ENCODE data around the gene DYNC1I1. TPM values are rescaled to one million over a fixed set of nuclear protein-coding genes. Genes with fewer than 3 reads are reported as not detected.
A peak's percentile ranks its signal among the peaks of the same experiment; 100 is the strongest.

DYNC1I1 gene
- total and polyA plus RNA-seq, 2 experiments from 2014 or later: 1.4 to 4.1 TPM

DNA sequence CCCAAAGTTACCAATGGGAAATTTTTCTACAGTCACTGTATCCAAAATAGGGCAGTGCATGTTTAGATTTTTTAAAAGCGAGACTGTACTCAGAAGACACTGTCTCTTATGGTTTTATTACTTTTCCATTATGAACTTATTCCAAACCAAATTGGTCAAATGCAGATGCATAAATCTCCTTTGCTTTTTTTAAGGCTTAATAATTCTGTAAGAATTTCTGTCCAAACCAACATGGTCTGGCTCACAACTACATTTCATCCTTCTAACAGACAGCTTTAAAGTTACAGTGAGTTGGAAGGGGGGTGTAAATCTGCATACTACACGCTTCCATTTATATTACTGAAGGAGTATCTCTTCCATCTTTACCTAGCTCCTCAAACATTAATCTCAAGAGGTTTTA lies 350.4 kb downstream of the DYNC1I1 start:
- H2AFZ ChIP-seq: no peak overlapping the region
- H3K4me3 Mint-ChIP-seq: no peak overlapping the region
- no peaks in the 10 kb centered on the region for H3K27me3 ChIP-seq (ENCODE audit: insufficient read depth)
- TF ChIP-seq, protein P1, sequence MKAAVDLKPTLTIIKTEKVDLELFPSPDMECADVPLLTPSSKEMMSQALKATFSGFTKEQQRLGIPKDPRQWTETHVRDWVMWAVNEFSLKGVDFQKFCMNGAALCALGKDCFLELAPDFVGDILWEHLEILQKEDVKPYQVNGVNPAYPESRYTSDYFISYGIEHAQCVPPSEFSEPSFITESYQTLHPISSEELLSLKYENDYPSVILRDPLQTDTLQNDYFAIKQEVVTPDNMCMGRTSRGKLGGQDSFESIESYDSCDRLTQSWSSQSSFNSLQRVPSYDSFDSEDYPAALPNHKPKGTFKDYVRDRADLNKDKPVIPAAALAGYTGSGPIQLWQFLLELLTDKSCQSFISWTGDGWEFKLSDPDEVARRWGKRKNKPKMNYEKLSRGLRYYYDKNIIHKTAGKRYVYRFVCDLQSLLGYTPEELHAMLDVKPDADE (IDR thresholded peaks at IDR 0.05): no peak
- TF ChIP-seq EZH2phosphoT487 (IDR thresholded peaks at IDR 0.05; ENCODE audit: unreplicated experiment): no peak
- TF ChIP-seq EZH2 (IDR thresholded peaks at IDR 0.05; ENCODE audit: low read depth, unreplicated experiment): no peak
- TF ChIP-seq STAT1 (IDR thresholded peaks at IDR 0.05; ENCODE audit: unreplicated experiment): no peak
- no peak for TF ChIP-seq NANOG (IDR thresholded peaks at IDR 0.05; ENCODE audit: borderline replicate concordance)
- TF ChIP-seq CREB1 (CRISPR knock-in tag; IDR thresholded peaks at IDR 0.05; ENCODE audit: low read depth): no peak
- TF ChIP-seq, protein P2, sequence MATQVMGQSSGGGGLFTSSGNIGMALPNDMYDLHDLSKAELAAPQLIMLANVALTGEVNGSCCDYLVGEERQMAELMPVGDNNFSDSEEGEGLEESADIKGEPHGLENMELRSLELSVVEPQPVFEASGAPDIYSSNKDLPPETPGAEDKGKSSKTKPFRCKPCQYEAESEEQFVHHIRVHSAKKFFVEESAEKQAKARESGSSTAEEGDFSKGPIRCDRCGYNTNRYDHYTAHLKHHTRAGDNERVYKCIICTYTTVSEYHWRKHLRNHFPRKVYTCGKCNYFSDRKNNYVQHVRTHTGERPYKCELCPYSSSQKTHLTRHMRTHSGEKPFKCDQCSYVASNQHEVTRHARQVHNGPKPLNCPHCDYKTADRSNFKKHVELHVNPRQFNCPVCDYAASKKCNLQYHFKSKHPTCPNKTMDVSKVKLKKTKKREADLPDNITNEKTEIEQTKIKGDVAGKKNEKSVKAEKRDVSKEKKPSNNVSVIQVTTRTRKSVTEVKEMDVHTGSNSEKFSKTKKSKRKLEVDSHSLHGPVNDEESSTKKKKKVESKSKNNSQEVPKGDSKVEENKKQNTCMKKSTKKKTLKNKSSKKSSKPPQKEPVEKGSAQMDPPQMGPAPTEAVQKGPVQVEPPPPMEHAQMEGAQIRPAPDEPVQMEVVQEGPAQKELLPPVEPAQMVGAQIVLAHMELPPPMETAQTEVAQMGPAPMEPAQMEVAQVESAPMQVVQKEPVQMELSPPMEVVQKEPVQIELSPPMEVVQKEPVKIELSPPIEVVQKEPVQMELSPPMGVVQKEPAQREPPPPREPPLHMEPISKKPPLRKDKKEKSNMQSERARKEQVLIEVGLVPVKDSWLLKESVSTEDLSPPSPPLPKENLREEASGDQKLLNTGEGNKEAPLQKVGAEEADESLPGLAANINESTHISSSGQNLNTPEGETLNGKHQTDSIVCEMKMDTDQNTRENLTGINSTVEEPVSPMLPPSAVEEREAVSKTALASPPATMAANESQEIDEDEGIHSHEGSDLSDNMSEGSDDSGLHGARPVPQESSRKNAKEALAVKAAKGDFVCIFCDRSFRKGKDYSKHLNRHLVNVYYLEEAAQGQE (IDR thresholded peaks at IDR 0.05; ENCODE audit: unreplicated experiment): no peak
- TF ChIP-seq JUNB (IDR thresholded peaks at IDR 0.05; ENCODE audit: unreplicated experiment): no peak
- TF ChIP-seq, protein P3, sequence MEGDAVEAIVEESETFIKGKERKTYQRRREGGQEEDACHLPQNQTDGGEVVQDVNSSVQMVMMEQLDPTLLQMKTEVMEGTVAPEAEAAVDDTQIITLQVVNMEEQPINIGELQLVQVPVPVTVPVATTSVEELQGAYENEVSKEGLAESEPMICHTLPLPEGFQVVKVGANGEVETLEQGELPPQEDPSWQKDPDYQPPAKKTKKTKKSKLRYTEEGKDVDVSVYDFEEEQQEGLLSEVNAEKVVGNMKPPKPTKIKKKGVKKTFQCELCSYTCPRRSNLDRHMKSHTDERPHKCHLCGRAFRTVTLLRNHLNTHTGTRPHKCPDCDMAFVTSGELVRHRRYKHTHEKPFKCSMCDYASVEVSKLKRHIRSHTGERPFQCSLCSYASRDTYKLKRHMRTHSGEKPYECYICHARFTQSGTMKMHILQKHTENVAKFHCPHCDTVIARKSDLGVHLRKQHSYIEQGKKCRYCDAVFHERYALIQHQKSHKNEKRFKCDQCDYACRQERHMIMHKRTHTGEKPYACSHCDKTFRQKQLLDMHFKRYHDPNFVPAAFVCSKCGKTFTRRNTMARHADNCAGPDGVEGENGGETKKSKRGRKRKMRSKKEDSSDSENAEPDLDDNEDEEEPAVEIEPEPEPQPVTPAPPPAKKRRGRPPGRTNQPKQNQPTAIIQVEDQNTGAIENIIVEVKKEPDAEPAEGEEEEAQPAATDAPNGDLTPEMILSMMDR (conservative IDR thresholded peaks at IDR 0.05; ENCODE audit: low read depth in 2 of 2): no peak
- DNase-seq (ENCODE audit: low spot score): no peak
- H3K9me3 Mint-ChIP-seq: no peaks in the 10 kb centered on the region
- H3K36me3 ChIP-seq (ENCODE audit: insufficient read depth): no peaks in the 10 kb centered on the region
- H3K9me2 ChIP-seq (ENCODE audit: insufficient read depth): no peaks in the 10 kb centered on the region
- no peak for ATAC-seq
- no peak overlapping the region for H3K27ac ChIP-seq (ENCODE audit: low read depth)
- no peaks in the 10 kb centered on the region for H3F3A ChIP-seq (replicated peaks; ENCODE audit: low read depth)
- peaks cover 5% of the 10 kb centered on the region for H3K27me3 Mint-ChIP-seq (ENCODE audit: insufficient read depth, low read depth, poor library complexity)
- peaks cover 7% of the 10 kb centered on the region; the same call in 1 of the 2 replicates for H4K20me1 ChIP-seq (replicated peaks; ENCODE audit: insufficient read depth)
- H3K4me2 ChIP-seq: no peak overlapping the region
- peaks cover 15% of the 10 kb centered on the region for H3K36me3 Mint-ChIP-seq (ENCODE audit: low read depth)
- H3K4me1 ChIP-seq (ENCODE audit: insufficient read depth): no peaks in the 10 kb centered on the region; the same call in 1 of the 2 replicates
- no peak overlapping the region for H3K4me3 ChIP-seq
- H3K27ac Mint-ChIP-seq: no peak overlapping the region
- H3K4me1 Mint-ChIP-seq: peaks cover 42% of the 10 kb centered on the region
- H3K79me2 ChIP-seq (replicated peaks; ENCODE audit: insufficient read depth): no peaks in the 10 kb centered on the region

DNA sequence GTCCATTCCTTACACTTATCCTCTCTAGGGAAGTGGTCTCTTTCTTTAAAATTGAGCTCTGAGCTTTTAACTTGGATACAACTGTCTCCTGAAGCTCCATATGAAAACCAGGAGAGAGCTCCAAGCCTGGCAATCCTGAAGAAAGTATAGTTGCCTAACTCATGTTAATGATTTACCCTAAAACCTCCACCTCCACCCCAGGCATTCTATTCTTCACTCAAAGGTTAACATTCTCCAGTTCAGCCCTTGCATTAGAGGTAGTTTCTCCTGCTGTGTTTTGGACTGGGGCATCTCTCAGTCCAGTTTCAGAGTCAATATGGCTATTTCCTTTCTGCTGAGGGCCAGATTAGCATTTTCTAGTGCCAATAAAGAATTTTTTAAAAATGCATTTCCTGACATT lies 354.0 kb downstream of the DYNC1I1 start:
- Mint-ChIP-seq H3K36me3 (ENCODE audit: low read depth) (peaks cover 2% of the 10 kb centered on the region; the same call in 1 of the 3 replicates), H3K27me3 (ENCODE audit: insufficient read depth, low read depth, poor library complexity) (no peaks in the 10 kb centered on the region), H3K27ac (no peak overlapping the region), H3K4me1 (peaks cover 28% of the 10 kb centered on the region; the same call in 2 of the 3 replicates), H3K9me3 (no peaks in the 10 kb centered on the region), H3K4me3 (no peak overlapping the region)
- Histone ChIP-seq H3K4me2 (no peak overlapping the region), H3K27me3 (ENCODE audit: insufficient read depth) (no peaks in the 10 kb centered on the region), H3K36me3 (ENCODE audit: insufficient read depth) (no peaks in the 10 kb centered on the region), H3K9me2 (ENCODE audit: insufficient read depth) (no peaks in the 10 kb centered on the region), H3F3A (replicated peaks; ENCODE audit: low read depth) (no peaks in the 10 kb centered on the region), H2AFZ (no peak overlapping the region), H3K4me3 (no peak overlapping the region), H3K4me1 (ENCODE audit: insufficient read depth) (no peaks in the 10 kb centered on the region), H3K79me2 (replicated peaks; ENCODE audit: insufficient read depth) (no peaks in the 10 kb centered on the region), H3K27ac (ENCODE audit: low read depth) (no peak overlapping the region), H4K20me1 (replicated peaks; ENCODE audit: insufficient read depth) (peaks cover 4% of the 10 kb centered on the region; the same call in 1 of the 2 replicates)
- ATAC-seq (peak; percentile 61), DNase-seq (ENCODE audit: low spot score) (peak; percentile 14)
- TF ChIP-seq, protein P4, sequence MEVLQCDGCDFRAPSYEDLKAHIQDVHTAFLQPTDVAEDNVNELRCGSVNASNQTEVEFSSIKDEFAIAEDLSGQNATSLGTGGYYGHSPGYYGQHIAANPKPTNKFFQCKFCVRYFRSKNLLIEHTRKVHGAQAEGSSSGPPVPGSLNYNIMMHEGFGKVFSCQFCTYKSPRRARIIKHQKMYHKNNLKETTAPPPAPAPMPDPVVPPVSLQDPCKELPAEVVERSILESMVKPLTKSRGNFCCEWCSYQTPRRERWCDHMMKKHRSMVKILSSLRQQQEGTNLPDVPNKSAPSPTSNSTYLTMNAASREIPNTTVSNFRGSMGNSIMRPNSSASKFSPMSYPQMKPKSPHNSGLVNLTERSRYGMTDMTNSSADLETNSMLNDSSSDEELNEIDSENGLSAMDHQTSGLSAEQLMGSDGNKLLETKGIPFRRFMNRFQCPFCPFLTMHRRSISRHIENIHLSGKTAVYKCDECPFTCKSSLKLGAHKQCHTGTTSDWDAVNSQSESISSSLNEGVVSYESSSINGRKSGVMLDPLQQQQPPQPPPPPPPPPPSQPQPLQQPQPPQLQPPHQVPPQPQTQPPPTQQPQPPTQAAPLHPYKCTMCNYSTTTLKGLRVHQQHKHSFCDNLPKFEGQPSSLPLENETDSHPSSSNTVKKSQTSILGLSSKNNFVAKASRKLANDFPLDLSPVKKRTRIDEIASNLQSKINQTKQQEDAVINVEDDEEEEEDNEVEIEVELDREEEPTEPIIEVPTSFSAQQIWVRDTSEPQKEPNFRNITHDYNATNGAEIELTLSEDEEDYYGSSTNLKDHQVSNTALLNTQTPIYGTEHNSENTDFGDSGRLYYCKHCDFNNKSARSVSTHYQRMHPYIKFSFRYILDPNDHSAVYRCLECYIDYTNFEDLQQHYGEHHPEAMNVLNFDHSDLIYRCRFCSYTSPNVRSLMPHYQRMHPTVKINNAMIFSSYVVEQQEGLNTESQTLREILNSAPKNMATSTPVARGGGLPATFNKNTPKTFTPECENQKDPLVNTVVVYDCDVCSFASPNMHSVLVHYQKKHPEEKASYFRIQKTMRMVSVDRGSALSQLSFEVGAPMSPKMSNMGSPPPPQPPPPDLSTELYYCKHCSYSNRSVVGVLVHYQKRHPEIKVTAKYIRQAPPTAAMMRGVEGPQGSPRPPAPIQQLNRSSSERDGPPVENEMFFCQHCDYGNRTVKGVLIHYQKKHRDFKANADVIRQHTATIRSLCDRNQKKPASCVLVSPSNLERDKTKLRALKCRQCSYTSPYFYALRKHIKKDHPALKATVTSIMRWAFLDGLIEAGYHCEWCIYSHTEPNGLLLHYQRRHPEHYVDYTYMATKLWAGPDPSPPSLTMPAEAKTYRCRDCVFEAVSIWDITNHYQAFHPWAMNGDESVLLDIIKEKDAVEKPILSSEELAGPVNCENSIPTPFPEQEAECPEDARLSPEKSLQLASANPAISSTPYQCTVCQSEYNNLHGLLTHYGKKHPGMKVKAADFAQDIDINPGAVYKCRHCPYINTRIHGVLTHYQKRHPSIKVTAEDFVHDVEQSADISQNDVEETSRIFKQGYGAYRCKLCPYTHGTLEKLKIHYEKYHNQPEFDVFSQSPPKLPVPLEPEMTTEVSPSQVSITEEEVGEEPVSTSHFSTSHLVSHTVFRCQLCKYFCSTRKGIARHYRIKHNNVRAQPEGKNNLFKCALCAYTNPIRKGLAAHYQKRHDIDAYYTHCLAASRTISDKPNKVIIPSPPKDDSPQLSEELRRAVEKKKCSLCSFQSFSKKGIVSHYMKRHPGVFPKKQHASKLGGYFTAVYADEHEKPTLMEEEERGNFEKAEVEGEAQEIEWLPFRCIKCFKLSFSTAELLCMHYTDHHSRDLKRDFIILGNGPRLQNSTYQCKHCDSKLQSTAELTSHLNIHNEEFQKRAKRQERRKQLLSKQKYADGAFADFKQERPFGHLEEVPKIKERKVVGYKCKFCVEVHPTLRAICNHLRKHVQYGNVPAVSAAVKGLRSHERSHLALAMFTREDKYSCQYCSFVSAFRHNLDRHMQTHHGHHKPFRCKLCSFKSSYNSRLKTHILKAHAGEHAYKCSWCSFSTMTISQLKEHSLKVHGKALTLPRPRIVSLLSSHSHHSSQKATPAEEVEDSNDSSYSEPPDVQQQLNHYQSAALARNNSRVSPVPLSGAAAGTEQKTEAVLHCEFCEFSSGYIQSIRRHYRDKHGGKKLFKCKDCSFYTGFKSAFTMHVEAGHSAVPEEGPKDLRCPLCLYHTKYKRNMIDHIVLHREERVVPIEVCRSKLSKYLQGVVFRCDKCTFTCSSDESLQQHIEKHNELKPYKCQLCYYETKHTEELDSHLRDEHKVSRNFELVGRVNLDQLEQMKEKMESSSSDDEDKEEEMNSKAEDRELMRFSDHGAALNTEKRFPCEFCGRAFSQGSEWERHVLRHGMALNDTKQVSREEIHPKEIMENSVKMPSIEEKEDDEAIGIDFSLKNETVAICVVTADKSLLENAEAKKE (CRISPR knock-in tag; IDR thresholded peaks at IDR 0.05): peak; percentile 94

All from GM23338 (cell line).